GM12801 (cell line): Measurements from ENCODE around the gene P4HA2.

ENCODE experiments used
- CTCF ChIP-seq: IDR thresholded peaks from one replicate; pipeline ENCODE4 v1.5.1; 2011; ENCODE audit warnings: control low read depth; ENCODE audit not compliant: insufficient read length; ENCODE audit errors: extremely low read depth

Gene P4HA2

GRCh38 chr5:132267166-132267739 lies 39.6 kb upstream of the P4HA2 start:
- no peak for TF ChIP-seq CTCF

DNA sequence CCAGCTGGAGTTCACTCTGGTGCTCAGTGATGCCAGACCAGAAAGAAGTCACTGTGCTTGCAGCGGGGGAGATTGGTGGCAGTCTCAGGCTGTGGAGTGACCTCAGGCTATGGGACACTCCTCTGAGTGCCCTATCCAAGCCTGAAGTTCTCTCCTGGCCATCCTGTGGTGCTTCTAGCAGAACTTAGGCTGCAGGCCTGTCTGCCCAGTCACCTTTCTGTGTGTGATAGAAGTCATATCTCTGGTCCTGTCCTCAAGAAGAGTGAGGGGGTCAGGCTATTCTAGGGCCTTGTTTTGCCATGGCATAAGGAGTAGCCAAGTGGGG lies 39.1 kb upstream of the P4HA2 start:
- TF ChIP-seq CTCF = no peak

- TF ChIP-seq CTCF = no peak
These were observed 38.6 kb upstream of the P4HA2 start for GRCh38 chr5:132266031-132266835.

- no peak for TF ChIP-seq CTCF
These were observed 37.8 kb upstream of the P4HA2 start for GRCh38 chr5:132265336-132266030.

DNA sequence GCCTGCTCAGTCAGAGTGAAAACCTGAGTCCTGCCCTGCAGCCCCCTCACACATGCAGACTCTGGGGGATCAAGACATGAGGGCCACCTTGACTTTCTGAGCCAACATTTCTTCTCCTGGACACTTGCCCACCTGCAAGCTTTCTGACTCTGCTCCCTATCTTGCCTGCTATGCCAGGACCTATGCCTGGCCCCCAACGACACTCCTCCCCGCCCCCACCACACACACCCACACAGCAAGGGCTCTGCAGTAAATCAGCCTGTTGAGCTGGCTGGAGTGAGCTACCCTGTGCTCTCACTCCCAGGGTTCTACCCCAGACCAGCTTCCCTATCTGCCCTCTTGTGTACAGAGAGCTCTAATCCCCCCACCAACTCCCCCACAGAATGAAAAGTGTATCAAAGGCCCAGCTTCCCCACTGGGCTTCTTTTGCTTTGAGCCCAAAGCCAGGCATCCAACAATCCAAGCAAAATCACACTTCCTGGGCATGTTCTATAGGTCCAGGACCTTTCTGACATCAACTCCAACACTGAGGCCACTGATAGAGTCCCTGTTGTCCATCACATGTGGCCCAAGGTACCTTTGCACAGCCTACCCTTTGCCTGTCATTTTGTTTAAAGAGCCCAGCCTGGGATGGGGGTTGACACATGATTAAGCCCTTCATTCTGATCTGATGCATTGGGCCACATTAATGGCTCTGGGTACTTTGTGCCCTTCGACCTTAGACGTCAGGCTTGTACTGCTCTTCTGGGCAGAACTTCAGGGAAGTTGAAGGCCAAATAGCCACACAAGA lies 37.1 kb upstream of the P4HA2 start:
- no peak for TF ChIP-seq CTCF

DNA sequence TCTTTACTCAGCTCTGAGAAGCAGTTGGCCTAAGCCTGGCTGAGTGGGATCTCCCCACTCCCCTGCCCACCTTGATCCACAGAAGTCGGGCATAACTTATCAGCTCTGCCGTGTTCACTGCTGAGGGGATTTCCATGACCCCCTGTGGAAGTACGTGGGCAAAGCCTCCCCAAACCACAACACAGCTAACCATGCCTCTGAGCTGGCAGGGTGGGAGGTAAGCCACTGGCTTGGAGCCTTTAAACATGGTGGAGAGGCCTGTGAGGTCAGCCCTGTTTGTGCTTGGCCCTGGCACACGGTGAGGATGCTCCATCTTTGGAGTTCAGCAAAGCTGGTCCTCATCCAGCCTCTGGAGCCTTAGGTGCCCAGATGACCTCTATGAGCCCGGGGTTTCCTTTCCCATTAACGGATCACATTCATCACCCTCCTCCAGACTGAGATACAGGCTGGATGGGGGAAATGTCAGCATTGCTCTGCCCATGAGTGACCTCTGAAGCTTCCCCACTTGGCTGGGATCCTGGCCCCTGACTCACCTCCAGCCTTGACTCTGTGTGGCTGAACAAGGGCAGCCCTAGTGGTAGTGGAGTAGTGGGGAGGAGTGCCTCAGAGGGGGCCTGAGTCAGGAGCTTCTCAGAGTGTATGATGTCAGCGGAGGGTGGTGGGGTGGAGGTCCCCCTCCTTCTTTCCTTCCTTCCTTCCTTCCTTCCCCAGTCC lies 36.1 kb upstream of the P4HA2 start:
- no peak for TF ChIP-seq CTCF
